HG03439 (cell line): ENCODE results near the gene MYLK2.

ENCODE experiments used
- ATAC-seq: cut with Tn5 transposase; IDR thresholded peaks from one replicate; pipeline ENCODE4 v1.9.1; 2021; ENCODE audit warnings: mild to moderate bottlenecking, moderate library complexity; ENCODE audit not compliant: unreplicated experiment

MYLK2 gene

DNA sequence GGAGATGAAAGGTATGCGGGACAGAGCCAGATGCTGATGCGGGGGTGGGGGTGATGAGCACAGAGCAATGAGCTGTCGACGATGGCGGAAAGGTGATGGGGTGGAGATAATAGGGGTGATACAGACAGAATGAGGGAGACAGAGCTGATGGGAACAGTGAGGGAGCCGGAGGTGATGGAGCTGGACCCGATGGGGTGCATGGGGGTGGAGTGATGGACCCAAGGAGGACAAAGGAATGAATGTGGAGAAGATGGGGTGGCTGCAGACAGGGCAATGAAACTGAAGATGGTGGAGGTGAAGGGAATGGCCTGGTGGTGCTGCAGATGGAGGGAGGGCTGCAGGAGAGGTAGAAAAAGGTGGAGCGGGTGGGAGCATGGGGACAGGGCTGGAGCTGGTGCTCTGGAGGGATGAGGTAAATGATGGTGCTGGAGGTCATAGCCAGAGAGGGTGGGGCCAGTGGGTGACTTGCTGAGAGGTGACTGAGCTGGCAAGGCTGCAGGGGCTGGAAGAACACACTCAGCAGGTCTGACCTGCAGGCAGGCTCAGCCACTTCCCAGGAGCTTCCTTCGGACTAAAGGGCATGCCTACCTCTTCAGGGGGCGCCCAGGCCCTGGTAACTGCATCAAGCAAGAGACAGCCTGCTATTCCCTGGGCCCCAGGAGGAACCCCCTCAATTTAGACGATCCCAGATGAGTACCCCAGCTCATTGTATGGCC lies 32.2 kb downstream of the MYLK2 start:
- no peak for ATAC-seq

GRCh38 chr20:31853481-31853880 lies 34.3 kb downstream of the MYLK2 start:
- no peak for ATAC-seq

- no peak for ATAC-seq
These were observed 37.4 kb downstream of the MYLK2 start for GRCh38 chr20:31856516-31856915.

DNA sequence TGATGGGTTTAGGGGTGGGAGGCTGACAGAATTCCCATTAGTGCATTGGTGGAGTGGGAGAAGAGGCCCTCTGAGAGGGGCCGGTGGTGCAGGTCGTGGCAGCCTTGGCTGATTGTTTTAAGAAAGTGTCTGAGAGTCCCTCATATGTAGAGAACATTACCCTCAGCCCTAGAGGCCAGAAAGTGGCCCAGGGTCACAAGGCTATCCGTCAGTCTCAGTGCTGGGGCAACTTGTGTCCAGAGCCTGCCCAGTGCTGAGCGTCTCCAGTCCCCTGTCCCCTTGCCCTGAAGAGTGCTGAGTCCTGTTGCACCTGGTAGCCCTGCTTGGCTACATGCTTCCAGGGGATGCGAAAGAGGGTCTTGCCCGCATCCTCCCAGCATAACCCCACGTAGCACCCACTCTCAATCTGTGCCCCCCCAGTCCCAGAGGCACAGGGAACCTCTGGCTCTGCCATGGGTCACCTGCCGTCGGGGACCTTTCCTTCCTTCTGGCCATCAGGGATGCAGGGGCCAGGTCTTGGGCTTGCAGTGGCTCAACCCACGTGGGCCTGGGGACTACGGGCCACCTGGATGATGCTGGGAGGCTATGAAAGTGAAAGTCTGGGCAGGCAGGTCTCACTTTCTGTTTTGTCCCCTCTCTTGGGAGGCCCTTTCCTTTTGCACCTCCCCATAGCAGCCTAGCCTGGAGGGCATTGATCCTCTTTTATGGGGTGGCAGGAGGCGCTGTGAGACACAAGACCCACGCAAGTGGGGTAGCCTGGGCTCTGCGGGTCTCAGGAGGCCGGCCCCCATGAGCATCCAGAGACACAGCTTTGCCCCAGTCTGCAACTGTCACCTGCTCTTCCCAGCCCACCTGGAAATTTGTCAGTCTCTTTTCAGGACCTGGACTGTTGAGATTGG lies 39.0 kb downstream of the MYLK2 start:
- ATAC-seq = no peak

DNA sequence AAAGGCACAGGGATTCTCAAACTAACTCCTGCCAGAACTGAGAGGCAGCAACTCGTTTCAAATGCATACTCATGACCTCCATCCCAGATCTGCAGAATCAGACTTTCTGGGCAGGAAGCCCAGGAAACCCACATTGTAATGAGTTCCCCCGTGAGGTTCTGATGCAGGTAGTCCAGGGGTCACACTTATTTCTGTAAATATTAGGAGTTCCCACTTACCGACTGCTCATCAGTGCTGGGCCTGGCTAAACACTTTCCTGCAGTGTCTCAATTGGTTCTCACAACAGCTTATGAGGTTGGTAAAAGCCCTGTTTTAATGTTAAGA lies 39.6 kb downstream of the MYLK2 start:
- ATAC-seq = no peak

DNA sequence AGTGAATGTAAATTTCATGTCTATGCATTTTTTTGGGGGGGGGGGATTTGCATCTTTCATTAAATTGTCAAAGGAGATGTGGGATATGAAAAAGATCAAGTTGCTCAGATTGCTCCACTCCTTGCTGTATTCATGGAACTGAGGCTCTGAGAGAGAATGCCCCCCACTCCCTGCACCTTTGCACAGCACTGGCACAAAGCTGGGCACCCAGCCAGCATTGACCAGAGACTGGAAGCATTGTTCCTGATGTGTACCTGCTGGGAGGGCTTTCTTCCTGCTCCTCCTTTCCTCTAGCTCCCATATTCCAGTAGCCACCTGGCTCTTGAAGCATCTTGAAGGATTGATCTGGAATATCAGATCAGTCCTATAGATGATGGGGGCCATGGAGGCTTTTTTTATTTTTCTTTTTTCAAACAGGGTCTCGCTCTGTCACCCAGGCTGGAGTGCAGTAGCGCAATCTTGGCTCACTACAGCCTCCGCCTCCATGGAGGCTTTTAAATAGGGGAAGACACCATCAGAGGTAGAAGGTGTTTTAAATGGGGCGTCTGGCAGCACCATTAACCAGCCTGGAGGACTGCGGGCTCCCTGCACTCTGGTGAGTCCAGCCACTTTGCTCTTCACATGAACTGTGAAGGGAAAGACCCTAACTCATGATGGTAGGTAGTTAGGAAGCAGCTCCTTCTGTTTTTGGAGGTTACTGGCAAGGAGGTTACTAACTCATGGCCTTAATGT lies 40.3 kb downstream of the MYLK2 start:
- ATAC-seq = no peak

GRCh38 chr20:31859998-31860380 lies 40.8 kb downstream of the MYLK2 start:
- ATAC-seq = no peak

DNA sequence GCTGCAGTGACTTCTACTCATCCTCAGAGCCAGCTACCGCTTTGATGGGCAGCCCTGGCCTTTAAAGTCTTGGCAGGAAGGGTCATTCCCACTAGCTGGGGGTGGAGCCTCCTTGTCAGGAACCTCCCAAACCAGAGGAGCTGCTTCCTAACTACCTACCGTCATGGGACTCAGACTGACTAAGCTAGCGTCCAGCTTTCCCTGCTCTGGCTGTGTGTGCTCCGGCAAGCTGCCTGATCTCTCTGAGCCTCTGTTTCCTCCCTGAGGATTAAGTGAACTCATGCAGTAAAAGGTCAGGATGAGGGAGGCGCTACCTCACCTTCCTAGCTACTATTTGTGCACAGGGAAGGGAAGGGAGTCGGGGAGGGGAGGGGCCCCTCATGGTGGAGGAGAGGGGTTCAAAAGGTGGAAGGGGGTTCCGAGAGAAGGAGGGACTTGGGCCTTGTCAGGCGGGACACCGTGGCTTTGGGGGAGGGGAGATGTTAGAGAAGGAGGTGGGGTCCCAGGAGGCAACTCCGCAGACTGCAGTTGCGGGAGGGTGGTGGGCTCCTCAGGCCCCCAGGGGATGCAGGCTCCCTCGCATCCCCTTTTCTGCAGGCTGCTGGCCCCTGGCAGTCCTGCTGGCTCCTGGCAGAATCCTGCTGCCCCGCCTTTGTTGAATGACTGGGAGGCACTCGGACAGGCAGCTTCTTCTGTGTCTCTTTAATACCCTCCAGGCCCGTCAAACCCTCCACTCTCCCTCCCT lies 41.4 kb downstream of the MYLK2 start:
- no peak for ATAC-seq

GRCh38 chr20:31861135-31861384 lies 41.9 kb downstream of the MYLK2 start:
- ATAC-seq = no peak

DNA sequence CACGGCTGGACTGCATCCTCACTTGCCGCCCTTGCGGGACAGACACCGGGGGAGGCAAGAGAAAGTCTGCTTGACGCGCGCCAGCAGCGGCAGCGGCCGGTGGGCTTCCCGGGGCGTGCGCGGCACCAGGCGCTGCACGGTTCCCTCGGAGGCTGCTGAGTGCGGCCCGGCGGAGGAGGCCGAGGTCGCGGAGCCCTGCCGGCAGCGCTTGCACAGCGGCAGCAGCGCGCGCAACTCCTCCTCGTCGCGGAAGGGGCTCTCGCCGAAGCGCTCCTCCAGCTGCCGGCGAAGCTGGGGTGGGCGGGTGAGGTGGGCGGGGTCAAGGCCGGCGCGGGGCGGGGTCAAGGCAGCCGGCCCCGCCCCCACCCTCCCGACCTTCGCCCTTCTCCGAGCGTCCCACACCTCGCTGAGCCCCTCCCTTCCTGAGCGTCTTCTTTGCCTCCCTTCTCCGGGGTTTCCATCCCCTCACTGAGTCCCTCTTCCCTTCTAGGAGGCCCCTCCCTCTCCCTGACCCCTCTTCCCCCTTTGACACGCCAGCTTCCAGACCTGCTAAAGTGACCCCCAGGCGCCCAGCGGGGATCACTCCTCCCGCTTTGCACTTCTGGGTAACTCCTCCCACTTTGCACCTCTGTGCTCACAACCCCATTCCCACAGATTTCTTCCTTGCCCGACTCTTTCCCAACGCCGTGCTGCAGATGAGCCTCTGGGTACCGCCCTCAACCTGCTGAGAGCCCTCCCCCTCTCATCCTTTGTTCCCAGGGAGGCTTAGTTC lies 42.4 kb downstream of the MYLK2 start:
- ATAC-seq = no peak

DNA sequence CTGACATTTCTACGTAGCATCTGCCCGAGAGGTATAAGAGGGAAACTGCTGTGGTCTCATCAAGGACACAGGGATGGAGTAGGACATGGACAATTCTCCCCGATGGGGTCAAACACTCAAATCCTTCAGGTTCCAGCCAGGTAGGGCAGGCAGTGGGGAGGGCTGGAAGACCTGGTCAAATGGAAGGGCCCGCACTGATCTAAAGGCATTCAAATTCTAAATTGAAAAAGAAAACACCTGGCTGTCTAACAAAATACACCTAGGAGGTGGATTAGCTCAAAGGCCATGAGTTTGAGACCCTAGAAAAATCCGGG lies 43.0 kb downstream of the MYLK2 start:
- ATAC-seq = no peak

GRCh38 chr20:31862506-31862905 lies 43.4 kb downstream of the MYLK2 start:
- no peak for ATAC-seq

- ATAC-seq = no peak
These were observed 44.3 kb downstream of the MYLK2 start for GRCh38 chr20:31863296-31864085.

- ATAC-seq = no peak
These were observed 45.6 kb downstream of the MYLK2 start for GRCh38 chr20:31864521-31865400.

- no peak for ATAC-seq
These were observed 47.1 kb downstream of the MYLK2 start for GRCh38 chr20:31866221-31866620.

GRCh38 chr20:31868853-31869672 lies 49.9 kb downstream of the MYLK2 start:
- ATAC-seq = no peak

- ATAC-seq = no peak
These were observed 50.5 kb downstream of the MYLK2 start for GRCh38 chr20:31869673-31869941.

DNA sequence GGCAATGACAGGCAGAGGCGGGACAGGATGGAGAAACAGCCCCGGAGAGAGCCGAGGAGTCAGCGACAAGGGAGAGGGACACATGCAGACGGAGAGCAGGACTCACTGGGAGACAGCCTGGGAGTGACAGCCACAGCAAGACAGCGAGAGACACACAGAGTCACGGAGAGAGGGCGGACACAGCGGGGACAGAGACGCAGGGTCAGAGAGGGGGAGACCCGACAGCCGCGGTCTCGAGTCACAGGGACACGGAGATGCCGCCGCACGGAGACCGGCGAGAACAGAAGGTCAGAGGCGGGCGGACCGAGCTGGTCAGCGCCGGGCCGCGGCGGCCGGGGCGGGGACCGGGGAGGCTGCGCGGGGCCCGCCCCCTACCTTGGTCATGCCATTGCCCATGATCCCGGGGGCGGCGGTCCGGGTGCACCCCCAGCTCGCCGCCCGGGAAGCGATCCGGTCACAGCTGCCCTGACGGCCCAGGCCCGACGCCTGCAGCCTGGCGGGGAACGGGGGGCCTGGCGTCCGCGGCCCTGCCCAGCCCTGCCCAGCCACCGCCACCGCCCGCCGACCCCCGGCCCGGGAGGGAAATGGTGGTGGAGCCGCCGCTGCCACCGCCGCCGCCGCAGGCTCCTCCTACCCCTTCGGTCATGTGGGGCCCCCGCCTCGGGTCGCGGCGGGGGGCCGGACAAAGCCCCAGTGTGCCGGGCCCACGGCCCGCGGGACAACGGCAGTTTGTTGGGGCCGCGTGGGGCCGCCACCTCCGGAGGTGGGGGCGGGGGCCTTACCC lies 51.0 kb downstream of the MYLK2 start, which contains the start of the genes DUSP15 and TTLL9:
Gene DUSP15, minus strand, starts transcription at position 586 of the 784 bp plus-strand sequence. Its CDS starts 190 bp downstream, at position 396.
Gene TTLL9, plus strand, starts transcription at position 693 of the 784 bp plus-strand sequence. CDS start 493 bp downstream, outside the sequence.
- no peak for ATAC-seq
